GM18861 (cell line): ENCODE results near the gene TMEM269.

Experiments
- ATAC-seq: cut with Tn5 transposase; IDR thresholded peaks from one replicate; pipeline ENCODE4 v1.9.1; 2021; ENCODE audit not compliant: unreplicated experiment

TMEM269 gene

DNA sequence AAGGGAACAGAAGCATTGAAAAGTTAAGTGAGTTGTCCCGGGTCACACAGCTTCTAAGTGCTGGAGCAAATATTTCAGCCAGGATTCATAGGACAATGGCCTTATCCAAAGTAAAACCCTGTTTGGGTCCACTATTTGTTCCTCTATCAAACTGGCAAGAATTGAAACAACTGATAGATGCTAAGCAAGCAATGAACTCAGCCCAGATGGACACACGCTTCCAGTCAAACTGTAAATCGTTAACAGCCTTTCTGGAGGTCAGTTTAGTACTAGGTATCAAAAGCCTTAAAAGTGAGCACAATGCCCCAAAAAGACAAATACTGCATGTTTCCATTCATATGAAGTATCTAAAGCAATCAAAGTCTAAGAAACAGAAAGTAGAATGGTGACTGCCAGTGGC is 33.2 kb downstream of the TMEM269 start:
- no peak for ATAC-seq

GRCh38 chr1:42820813-42821212 is 36.0 kb downstream of the TMEM269 start:
- no peak for ATAC-seq

DNA sequence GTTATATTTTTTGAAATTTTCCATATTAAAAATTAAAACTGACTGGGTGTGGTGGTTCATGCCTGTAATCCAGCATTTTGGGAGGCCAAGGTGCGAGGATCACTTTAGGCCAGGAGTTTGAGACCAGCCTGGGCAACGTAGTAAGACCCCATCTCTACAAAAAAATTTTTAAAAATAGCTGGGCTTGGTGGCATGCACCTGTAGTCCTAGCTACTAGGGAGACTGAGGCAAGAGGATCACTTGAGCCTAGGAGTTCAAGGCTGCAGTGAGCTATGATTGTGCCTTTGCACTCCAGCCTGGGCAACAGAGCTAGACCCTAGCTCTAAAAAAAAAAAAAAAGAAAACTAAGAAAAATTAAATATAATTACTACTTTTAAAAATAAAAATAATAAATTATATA is 36.9 kb downstream of the TMEM269 start:
- no peak for ATAC-seq

DNA sequence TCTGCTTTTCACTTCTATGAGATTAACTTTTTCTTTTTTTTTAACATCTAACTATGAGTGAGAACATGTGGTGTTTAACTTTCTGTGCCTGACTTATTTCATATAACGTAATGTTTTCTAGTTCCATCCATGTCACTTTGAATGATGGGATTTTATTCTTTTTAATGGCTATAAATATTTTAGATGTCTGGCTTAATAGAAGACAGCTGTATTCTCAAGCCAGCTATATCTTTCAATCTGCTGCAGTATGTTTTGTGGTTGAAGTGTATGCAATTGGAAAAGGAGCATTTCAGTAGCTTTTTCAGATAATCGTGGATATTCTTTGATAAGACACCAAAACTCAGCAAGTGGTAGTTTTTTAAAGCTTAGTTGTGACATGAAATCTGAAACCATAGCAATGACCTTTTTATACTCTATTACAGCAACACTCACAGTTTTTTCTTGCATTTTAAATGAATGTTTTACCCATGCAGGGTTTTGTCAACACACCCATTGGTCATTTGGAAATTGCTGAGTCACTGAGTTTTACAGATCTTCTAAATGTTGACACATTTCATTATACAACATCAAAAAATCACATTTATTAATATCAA is 38.1 kb downstream of the TMEM269 start:
- ATAC-seq = no peak

GRCh38 chr1:42824481-42825035 is 39.8 kb downstream of the TMEM269 start:
- ATAC-seq = no peak

GRCh38 chr1:42825036-42825851 is 40.5 kb downstream of the TMEM269 start:
- ATAC-seq = no peak

DNA sequence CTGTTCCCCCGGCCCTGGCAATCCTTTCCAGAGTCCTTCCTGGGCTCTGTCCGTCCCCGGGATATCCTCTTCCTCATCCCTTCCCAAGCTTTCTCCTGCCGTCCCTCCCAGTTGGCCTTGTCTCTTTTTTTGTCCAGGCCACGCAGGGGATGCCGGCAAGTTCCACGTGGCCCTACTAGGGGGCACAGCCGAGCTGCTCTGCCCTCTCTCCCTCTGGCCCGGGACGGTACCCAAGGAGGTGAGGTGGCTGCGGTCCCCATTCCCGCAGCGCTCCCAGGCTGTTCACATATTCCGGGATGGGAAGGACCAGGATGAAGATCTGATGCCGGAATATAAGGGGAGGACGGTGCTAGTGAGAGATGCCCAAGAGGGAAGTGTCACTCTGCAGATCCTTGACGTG is 45.8 kb downstream of the TMEM269 start:
- no peak for ATAC-seq

GRCh38 chr1:42831273-42831672 is 46.5 kb downstream of the TMEM269 start:
- ATAC-seq = no peak

DNA sequence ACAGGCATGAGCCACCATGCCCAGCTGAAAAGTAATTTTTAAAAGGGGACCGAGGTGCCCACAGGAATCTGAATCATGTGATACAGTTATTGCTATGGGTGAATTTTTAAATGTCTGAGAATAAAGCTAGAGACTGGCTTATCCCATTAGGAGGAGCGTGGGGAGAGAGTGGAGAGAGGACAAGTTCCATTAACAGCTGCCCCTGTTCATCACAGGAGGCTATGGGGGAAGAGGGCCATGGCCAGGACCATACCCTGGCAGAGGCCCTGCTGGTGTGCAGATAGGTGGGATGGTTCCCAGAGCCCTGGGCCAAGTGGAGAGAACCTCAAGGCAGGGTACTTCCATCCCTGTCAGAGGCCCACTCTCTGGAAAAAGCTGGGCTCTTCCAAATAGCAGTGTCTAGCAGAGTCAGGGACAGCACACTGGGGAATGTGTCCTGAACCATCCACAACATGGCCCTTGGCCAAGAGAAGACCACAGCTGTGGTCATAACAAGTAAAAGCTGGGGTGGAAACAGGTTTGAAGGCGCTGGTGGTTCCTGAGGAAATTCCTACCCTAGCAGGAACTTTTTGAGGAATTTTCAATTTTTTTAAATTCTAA is 48.0 kb downstream of the TMEM269 start:
- ATAC-seq = no peak

- ATAC-seq = no peak
Observed at GRCh38 chr1:42833981-42834380, 49.2 kb downstream of the TMEM269 start.

GRCh38 chr1:42834803-42835202 is 50.0 kb downstream of the TMEM269 start:
- ATAC-seq = no peak

DNA sequence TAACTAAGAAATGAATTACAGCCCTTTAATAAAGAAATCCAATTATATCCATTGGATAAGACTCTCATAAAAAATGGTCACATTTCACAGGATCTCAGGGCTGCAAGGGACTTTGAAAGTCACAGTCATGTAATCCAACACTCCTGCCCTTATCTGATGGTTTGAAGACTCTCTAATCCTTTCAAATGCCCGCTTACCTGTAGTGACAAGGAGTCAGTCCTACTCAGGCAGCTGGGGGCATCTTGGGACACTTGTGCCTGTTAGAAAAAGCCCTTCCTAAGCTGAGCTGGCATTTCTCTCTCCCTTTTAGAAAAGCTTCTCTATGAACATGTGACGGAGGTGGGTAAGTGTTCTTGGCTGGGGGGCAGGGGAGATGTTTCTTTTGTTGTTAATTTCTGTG is 50.6 kb downstream of the TMEM269 start:
- no peak for ATAC-seq

GRCh38 chr1:42837709-42838108 is 52.9 kb downstream of the TMEM269 start:
- ATAC-seq = no peak

DNA sequence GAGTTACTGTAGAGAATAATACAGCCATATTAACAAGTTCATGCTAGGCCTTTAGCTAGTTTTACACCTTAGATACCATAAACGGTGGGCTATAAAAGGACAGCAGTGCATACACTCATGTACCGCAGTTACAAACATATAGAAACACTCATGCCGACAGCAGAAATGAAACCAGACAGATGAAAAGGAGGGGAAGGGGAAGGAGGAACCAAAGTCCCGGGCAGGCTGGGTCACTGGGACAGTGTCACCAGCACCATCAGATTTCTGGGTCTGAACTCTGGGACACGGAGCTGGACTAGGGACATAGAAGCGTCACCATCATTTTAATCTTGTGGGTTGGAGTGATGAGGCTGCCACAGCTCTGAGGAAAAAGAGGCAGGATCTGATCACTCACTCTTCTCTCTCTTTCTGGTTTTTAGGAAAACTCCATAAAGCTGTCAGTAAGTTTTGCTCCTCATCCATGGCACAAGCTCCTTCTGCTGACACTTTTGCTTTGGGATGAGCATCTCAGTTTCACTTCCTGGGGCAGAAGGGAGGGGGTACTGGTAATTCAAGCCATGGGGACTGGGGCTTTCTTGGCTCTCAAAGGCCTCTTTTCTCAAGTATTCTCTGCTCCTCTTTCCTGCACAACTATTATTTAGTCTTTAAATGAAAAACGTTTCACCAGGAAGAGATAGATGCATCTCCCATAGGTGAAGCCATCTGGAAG is 53.8 kb downstream of the TMEM269 start:
- ATAC-seq = no peak

GRCh38 chr1:42841010-42841409 is 56.2 kb downstream of the TMEM269 start:
- no peak for ATAC-seq

DNA sequence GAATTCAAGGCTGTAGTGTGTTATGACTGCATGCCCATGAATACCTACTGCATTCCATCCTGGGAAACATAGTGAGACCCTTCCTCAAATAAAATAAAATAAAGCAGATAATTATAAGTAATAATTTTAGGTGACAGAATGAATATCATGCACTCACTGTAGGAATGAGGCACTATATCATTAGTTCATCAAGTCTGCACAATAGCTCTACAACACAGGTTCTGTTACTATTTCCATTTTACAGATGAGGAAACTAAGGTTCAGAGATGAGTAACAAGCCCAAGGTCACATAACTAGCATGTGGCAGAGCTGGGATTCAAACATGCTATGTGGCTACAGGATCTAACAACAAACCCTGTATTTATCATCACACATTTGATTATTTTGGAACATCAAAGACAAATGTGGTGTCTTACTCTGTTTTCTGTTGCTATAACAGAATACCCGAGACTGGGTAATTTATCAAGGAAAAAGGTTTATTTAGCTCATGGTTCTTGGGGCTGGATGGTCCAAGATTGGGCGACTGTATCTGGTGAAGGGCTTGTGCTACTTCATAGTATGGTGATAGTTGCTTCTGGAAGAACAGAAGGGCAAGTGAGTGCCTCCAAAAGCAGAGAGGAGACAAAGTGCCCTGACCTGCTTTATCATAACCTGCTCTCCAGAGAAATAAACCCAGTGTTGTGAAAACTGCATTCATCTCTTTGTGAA is 56.8 kb downstream of the TMEM269 start:
- no peak for ATAC-seq

DNA sequence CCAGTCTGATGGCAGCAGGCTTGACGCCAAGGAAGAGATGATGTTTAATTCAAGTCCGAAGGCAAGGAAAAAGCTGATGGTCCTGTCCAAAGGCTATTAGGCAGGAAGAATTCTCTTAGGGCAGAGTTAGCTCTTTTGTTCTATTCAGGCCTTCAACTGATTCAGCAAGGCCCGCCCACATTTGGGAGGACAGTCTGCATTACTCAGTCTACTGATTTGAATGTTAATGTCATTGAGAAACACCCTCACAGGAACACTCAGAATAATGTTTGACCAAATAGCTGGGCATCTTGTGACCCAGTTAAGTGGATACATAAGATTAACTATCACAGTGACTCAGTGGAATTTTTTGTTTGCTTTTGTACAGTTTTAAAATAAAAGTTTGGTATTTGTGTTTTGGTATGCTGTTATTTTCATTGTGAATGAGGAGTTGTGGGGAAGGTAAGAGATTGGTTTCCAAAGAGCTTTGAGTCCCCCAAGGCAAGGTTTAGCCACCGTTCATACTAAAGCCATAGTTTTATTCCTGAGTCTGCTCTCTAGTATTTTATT is 59.9 kb downstream of the TMEM269 start:
- no peak for ATAC-seq

DNA sequence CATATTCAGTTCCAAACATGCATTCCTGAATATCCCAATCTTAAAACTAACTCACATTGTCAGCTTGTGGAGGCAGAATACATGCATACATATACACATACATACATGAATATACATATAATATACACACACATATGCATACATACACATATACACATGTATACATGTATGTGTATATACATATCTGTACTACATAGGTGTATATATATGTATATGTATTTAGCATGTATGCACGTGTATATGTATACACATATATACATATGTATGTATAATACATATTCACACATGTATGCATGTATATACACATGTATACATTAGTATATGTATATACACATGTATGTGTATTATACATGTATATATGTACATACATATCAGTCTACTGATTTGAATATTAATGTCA is 60.4 kb downstream of the TMEM269 start:
- no peak for ATAC-seq

DNA sequence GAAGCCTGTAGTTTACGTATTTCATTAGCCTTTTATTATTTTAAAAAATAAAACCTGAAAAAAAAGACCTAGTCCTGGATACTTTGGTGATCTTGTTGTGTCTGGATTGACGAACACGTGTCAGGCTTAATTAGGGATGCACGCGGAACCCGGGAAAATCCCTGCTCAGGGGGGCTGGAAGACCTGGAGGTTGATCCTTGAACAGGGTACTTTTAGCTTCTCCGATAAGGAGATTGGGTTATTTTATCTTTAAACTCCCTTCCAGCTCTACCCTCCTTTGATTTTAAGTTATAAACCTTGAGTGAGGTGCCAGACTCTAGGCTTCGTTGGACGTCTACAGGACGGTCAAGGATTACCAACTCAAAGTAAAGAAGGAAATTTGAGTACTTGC is 61.1 kb downstream of the TMEM269 start:
- ATAC-seq = no peak

DNA sequence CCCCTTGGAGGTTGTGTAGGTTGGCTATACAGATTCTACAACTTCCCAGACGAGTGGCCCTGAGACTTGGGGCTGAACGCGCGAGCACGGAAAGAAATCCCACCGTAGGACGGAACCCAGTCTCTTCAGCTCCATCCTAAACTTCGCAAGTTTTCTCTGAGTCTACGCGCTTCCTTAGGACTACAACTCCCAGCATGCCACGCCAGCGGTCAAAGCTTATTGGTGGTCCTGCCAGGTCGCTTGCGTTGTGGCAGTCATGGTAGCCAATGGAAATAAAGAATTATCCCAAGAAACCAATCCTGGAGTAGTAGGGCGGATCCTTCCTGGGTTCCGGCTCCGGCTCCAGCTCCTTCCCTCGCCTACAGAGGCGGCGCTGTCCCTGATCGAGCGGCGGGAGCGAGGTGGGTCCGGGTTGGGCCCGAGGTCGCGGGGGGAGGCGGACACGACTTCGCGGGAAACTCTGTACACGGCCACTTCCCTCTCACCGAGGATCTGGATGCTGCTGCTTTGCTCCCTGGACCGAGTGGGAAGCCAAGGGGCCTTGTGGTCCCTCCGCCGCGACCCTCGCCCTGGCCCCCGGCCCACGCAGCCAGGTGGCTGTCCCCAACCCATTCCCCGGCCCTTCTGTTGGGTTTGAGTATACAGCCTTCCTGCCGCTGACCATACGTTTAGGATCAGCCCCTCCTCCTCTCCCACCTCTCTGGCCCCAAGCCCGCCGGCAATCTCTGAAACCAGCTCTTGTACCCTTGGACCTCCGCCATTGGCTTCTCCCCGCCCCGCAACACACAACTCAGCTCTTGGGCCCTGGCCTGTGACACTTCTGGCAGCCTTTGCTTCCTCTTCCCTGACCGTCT is 61.7 kb downstream of the TMEM269 start, which contains the start of gene ZNF691:
ZNF691 (plus strand) TSS at position 357 of the 854 bp plus-strand sequence. CDS start 3,046 bp downstream, outside the sequence.
- ATAC-seq = peak; percentile 73
